GM19043 (cell line): Measurements from ENCODE around the gene NT5C2.
A peak's percentile ranks its signal among the peaks of the same experiment; 100 is the strongest.

Experiments used
- ATAC-seq: cut with Tn5 transposase; IDR thresholded peaks from one replicate; pipeline ENCODE4 v1.9.1; 2021; ENCODE audit warnings: low read depth; ENCODE audit not compliant: unreplicated experiment

Gene NT5C2

GRCh38 chr10:103125323-103126267 is 67.5 kb downstream of the NT5C2 start:
- peak; percentile 82 for ATAC-seq

- no peak for ATAC-seq
Measured at GRCh38 chr10:103124420-103125096, 68.5 kb downstream of the NT5C2 start.

DNA sequence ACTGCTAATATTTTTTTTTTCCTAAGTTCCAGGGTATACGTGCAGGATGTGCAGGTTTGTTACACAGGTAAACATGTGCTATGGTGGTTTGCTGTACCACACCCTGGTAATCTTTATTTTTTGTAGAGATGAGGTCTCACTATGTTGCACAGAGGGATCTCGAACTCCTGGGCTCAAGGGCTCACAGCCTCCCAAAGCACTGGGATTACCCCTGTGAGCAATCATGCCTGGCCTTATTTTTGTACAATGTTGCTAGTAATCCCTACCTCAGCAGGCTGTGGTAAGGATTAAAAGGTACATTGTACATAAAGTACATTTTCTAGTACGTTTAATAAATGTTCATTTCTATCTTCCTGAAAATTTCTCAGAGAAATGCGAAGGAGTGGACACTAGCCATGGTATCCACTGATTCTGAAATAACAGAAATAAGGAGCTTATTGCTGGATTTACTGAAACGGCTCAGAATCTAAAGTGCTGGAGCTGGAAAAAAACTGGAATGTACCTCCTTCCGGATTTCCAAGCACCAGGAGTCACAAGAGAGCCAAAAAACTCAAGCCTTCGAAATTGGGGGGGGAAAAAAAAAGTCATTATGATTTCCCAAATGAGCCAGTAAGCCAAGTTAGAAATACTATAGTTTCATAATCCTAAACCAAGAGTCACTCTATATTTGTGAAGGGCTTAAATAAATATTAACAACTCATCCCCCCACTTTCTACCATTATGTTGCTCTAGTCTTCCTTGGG is 69.6 kb downstream of the NT5C2 start:
- no peak for ATAC-seq

GRCh38 chr10:103120977-103121735 is 71.9 kb downstream of the NT5C2 start:
- no peak for ATAC-seq

GRCh38 chr10:103120546-103120945 is 72.5 kb downstream of the NT5C2 start:
- ATAC-seq: no peak

GRCh38 chr10:103117247-103117646 is 75.8 kb downstream of the NT5C2 start:
- ATAC-seq: no peak

DNA sequence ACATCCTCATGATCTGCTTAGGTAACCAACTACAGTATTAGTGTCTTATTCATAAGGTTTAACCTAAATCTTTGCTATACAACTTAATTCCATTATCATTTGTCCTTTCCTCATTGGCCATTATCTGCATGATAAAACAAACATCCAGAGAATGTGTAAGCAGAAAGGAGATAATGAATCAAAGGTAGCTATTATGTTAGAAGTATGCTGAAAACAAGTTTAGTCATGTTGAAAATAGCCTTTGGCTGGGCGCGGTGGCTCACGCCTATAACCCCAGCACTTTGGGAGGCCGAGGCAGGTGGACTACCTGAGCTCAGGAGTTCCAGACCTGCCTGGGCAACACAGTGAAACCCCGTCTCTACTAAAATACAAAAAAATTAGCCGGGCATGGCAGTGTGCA is 78.2 kb downstream of the NT5C2 start:
- no peak for ATAC-seq

- peak; percentile 61 for ATAC-seq
Measured at GRCh38 chr10:103111918-103112877, 80.9 kb downstream of the NT5C2 start.

DNA sequence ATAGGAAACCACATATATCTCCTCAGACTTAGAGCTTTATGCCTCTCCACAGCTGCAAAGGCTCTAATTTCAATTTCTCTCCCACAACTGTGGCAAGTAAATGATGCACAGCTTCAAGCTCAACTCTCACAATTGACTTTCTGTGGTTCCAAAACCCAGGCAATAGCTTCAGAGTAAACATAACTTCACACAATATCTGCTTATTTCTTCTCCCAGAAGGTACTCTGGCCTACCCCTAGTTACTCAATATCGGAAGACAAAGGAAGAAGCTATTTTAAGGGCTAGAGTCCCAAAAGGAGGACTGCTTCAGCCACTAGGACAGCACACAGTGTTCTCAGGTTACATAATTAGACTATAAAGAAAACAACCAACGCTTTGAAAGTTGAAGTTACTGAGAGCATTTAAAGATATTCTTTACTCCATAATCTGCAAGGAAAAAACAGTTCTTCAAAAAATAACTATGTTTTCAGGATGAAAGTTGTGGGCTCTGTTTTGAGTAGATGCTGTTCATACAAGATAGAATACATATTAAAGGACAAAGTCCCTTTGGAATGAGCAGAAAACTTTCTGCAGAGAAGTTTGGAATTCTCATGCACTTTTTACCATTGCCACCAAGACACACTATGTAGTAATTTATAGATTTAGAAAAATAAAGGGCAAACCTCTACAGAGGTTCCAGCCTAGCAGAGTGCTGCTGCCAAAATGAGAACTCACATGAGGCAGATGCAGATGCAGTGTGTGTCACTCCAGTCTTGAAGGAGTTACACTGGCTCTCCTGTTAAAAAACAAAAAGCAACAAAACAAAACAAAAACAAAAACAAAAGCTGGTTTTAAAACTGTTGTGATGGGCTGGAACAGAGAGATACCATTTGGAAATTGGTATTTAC is 81.8 kb downstream of the NT5C2 start:
- ATAC-seq: peak; percentile 56

DNA sequence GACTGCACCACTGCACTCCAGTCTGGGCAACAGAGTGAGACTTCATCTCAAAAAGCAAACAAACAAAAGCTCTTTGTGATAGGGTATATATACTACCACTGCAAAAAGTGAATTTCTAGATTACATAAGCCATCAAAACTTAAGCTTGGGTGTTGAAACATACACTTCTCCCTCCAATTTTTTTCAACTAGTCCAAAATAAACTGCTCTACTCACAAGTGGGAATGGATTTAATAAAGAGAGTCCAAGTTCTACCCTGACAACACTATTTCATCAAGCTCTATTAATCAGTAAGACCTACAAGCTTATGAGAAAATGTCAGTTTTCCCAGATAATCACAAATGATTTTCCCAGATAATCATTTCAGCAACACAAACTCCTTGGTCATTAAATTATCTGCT is 82.7 kb downstream of the NT5C2 start:
- ATAC-seq: no peak

GRCh38 chr10:103109821-103110220 is 83.3 kb downstream of the NT5C2 start:
- no peak for ATAC-seq

DNA sequence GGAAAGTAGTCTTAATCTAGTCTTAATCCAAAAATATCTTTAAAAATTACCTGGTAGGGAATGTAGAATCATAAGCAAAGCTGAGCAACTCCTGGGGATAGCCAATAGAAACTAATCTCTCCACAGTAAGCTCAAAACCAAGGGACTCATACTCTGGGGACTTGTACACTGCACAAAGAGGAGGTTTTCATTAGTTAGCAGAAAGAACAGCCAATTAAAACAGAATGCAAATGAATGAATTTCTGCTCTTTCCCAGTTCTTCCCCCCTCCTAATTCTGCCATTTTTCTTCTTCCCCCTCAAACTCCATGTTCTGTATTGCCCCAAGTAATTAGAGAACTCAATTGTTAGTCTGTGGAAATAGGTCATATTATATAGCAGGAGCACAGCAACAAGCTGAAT is 86.5 kb downstream of the NT5C2 start:
- no peak for ATAC-seq

DNA sequence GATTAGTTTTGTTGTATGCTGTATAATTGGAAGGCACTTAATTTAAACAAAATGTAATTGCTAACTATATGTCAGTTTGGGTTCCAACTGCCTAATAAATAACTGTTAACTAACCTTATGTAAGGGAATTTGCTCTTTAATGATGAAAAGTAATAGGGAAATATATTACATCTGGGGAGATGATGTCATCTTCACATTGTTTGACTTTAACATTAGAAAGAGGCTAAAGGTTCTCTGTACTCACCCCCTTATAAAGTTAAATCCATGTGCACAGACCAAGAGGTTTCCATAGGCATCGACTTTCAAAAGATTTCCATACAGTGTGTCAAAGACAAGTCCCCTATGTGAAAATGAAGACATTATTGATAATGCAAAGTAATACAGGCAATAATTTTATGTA is 87.6 kb downstream of the NT5C2 start:
- no peak for ATAC-seq

GRCh38 chr10:103104721-103105120 is 88.4 kb downstream of the NT5C2 start:
- no peak for ATAC-seq

DNA sequence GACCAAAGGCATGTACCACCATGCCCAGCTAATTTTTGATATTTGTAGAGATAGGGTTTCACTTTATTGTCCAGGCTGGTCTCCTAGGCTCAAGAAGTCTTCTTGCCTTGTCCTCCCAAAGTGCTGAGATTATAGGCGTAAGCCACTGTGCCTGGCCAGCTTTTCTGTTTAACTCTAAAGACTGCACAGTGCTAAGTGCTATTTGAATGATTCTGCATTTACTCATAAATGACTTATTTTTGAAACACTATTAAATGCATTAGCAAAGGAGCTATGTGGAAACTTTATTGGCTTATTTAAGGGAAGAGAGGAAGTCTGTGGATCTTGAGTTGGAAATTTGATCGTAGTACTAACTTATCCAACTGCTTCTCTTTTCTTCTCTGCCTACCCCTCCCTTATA is 89.1 kb downstream of the NT5C2 start:
- no peak for ATAC-seq

GRCh38 chr10:103102195-103102594 is 90.9 kb downstream of the NT5C2 start:
- ATAC-seq: no peak

DNA sequence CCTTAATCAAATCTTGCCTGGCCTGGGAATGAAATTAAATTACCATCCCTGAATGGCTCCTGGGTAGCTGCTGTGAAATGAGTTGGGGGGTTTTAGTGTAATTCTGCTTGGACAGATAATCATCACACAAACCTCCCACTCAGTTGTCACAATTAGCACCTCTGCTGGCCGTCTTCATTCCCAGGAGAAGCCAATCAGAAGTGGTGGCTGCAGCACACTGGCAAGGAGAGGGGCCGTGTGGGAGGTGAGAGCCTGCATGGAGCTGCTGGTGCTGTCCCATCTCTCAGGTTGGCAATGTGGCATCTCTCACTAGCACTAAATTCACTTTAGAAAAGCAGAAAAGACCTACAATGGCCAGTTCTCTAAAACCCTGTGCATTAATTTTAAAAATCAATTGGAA is 92.5 kb downstream of the NT5C2 start:
- no peak for ATAC-seq

DNA sequence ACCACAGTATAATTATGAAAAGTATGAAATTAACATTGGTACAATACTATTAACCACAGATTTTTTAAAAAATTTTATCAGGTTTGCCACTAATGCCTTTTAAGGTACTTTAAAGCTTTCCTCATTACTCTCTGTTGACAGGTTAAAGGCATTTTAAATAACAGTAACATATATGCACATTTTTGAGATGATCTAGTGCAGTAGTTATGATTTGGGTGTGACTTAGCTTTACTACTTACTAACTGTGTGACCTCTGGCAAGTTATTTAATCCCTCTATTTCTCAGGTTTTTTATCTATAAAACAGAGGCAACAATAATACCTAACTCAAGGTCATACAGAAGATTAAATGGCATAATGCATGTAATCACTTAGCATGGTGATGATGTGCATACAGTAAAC is 94.8 kb downstream of the NT5C2 start:
- ATAC-seq: no peak
